Measurements from ENCODE around the gene OAS3.
"Not testable (repeated sequence)": the region's sequence is repeated elsewhere in the genome, so short reads cannot be mapped to it uniquely, and the experiment has no call there.

Gene OAS3

GRCh38 chr12:112980491-112981158 lies 42.4 kb downstream of the OAS3 start:
- no peak for DNase-seq (ENCODE audit: low read depth in 2 of 2)

GRCh38 chr12:112985642-112986290 lies 47.5 kb downstream of the OAS3 start:
- DNase-seq (ENCODE audit: low read depth in 2 of 2): no peak

DNA sequence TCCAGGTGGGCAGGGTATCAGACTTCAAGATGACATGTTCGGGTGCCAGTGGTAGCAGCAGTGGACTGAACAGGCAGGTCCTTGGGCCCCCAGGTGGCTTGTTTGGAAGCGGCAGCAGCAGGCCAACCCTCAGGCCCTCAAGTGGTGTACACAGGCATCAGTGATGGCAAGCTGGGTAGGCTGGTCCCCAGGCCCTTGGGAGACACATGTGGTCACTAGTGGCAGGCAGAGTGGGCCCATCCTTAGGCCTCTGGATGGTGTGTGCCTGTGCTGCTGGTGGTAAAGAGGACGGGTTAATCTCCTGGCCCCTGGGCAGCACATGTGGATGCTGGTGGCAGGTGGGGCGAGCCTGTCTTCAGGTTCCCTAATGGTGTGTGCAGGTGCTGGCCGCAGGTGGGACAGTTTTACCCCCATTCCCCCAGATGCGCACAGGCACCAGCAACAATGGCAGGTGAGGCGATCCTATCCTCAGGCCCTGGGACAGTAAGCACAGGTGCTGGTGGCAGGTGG lies 48.1 kb downstream of the OAS3 start:
- no peak for DNase-seq (ENCODE audit: low read depth in 2 of 2)

- DNase-seq (ENCODE audit: low read depth in 2 of 2): no peak
Measured at GRCh38 chr12:112987561-112987960, 49.3 kb downstream of the OAS3 start.

DNA sequence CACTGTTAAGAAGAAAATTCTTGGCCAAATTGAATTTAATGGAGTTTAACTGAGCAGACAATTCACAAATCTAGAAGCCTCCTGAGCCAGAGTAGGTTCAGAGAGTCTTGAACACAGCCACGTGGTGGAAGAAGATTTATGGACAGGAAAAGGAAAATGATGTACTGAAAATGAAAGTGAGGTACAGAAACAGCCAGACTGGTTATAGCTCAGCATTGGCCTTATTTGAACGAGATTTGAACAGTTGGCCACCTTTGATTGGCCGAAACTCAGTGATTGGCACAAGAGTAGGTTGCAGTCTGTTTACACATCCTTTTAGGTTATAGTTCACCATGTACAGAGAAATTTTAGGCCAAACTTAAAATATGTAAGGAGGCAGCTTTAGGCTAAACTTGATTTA lies 50.0 kb downstream of the OAS3 start:
- no peak for DNase-seq (ENCODE audit: low read depth in 2 of 2)

DNA sequence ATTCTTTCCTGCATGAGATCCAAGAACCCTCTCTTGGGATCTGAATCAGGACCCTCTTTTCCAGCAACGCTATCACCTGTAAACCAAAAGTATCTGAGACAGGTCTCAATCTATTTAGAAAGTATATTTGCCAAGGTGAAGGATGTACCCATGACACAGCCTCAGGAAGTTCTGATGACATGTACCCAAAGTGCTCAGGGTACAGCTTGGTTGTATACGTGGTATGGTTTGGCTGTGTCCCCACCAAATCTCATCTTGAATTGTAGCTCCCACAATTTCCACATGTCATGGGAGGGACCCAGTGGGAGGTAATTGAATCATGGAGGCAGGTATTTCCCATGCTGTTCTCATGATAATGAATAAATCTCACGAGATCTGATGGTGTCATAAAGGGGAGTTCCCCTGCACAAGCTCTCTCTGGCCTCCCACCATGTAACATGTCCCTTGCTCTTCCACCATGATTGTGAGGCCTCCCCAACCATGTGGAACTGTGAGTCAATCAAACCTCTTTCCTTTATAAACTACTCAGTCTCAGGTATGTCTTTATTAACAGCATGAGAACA lies 50.6 kb downstream of the OAS3 start:
- DNase-seq (ENCODE audit: low read depth in 2 of 2): not testable (repeated sequence)

DNA sequence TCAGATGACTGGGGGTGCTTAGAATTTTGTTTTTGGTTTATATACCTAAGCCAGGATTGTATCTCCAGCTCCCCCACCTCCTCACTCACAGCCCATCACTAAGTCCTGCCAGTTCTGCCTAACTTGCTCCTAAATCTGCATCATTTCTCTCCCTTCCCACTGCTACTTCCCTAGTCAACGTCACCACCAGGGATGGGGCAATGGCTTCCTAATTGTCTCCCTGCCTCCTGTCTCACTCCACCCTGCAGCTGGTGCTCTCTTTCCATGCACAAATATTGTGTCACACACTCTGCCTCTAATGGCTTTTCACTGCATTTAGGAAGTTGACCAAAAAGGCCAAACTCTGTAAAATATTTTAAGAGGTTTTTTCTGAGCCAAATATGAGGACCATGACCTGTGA lies 51.5 kb downstream of the OAS3 start:
- DNase-seq (ENCODE audit: low read depth in 2 of 2): no peak

- DNase-seq (ENCODE audit: low read depth in 2 of 2): peak in 1 of 2 donors; percentile 32
Measured at GRCh38 chr12:112992541-112993398, 54.5 kb downstream of the OAS3 start.

DNA sequence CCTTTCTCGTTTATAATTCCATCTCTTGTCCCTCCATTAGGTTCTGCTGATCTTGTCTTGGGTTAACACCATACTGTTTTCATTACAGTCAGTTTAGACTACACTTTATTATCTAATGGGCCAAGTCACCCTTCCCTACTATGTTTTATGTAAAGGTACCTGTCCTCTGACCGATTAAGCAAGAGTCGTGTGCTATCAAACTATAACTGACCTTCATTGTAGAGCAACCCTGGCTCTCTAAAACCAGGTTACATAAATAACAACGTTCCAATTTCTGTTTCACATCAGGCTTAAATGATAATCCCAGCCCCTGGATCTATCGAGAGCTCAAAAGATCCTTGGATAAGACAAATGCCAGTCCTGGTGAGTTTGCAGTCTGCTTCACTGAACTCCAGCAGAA lies 56.7 kb downstream of the OAS3 start:
- no peak for DNase-seq (ENCODE audit: low read depth in 2 of 2)

DNA sequence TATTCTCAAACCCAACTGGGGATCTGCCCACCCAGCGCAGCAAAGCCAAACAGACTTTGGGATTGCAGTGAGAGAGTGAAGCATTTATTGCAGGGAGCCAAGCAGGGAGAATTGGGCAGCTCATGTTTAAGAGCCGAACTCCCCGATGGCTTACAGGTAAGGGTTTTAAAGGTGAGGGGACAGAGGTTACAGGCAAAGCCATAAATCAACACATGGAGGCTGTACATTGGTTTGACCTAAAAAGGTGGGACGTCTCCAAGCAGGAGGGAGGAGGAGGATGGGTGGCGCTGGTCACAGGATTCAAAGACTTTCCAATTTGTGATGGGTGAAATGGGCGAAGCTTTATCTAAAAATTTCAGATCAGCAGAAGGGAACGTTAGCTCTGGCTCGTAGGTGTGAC lies 58.2 kb downstream of the OAS3 start:
- DNase-seq (ENCODE audit: low read depth in 2 of 2): no peak

DNA sequence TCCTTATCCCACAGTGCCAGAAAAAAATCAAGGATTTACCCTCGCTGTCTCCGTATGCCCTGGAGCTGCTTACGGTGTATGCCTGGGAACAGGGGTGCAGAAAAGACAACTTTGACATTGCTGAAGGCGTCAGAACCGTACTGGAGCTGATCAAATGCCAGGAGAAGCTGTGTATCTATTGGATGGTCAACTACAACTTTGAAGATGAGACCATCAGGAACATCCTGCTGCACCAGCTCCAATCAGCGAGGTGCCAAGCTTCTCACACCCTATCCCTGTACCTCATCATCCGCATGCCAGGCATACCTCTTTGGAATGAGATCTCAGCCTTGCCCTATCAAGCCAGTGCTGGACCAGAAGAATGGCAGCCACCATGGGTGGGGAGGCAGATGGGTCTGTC lies 59.2 kb downstream of the OAS3 start:
- DNase-seq (ENCODE audit: low read depth in 2 of 2): no peak

DNA sequence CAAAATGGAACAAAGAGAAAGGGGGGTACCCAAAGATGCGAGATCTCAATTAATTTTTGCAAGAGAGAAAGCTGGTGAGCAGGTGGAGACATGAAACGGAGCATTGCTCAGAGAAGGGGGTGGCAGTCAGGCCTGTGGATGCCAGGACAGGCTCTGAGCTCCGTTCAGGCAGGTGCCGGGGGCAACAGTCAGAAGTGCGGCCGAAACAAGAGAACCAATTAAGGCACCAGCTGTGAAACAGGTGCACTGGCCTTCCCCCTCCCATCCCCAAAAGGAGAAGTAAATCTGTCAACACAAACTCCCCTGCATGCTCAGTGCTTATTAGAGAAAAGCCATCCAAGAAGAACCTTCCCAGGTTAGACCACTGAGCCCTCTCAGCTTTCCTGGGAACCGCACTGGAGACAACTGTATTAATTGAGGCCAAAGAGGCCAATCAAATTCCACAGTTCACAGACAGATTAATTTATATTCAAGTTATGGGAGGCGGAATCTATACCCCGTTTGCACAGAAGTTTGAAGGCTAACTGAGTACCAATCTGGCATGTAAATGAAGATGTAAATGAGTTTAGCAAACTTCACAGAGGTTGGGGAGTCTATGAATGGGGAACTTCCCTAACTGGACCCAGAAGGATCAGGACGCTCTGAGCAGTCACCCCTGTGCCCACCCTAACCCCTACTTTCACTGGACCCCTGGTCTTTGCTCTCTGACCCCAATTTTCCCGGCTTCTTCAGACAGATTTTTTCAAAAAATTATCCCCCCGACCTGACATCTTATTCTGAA lies 60.9 kb downstream of the OAS3 start:
- no peak for DNase-seq (ENCODE audit: low read depth in 2 of 2)

DNA sequence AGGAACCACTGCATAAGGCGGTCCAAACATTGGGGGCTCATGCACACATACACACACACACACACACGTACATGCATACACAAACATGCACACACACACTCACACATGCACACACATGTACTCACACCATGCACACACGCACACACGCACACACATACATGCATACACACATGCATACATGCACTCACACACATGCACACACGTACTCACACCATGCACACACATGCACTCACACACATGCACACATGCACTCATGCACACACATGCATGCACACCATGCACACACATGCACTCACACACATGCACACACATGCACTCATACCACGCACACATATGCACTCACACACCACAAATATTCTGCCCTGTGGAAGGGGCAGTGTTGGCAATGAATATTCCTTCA lies 62.2 kb downstream of the OAS3 start:
- DNase-seq (ENCODE audit: low read depth in 2 of 2): no peak

- DNase-seq (ENCODE audit: low read depth in 2 of 2): no peak
Measured at GRCh38 chr12:113002155-113002554, 63.9 kb downstream of the OAS3 start.

DNA sequence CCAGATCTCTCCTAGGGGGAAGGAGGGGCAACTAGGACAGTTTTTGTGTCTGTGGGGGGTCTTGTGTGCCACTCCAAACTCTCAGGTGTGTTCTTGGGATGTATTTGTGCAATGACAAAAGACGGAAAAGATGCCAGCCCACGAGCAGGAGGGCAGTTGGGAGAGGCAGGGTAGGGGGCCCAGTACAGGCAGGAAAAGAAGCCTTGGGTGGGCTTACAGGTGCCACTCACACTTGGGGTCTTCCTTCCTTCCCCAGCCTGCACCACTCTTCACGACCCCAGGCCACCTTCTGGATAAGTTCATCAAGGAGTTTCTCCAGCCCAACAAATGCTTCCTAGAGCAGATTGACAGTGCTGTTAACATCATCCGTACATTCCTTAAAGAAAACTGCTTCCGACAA lies 64.4 kb downstream of the OAS3 start:
- no peak for DNase-seq (ENCODE audit: low read depth in 2 of 2)

- no peak for DNase-seq (ENCODE audit: low read depth in 2 of 2)
Measured at GRCh38 chr12:113003636-113004035, 65.4 kb downstream of the OAS3 start.

DNA sequence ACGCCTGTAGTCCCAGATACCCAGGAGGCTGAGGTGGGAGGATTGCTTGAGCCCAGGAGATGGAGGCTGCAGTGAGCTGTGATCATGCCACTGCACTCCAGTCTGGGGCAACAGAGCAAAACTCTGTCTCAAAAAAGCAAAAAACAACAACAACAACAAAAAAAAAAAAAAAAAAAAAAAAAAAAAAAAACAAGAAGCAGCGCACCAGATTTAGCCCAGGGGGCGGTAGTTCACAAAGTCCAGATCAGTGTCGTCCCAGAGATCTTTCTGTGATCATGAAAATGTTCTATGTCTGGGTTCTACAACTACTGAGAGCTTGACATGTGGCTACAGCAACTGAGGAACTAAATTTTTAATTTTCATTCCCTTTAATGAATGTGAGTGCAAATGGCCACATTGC lies 67.5 kb downstream of the OAS3 start:
- no peak for DNase-seq (ENCODE audit: low read depth in 2 of 2)

DNA sequence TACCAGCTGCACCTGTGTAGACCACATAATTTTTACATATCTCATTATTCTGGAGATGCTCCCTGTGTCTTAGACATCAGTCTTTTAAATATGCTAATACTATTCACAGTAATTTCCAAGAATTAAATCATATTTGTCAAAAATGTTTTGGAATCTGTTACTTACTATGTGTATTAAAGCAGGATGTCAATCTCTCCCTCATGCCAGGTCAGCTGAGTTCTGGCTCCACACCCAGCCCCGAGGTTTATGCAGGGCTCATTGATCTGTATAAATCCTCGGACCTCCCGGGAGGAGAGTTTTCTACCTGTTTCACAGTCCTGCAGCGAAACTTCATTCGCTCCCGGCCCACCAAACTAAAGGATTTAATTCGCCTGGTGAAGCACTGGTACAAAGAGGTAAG lies 67.9 kb downstream of the OAS3 start:
- DNase-seq (ENCODE audit: low read depth in 2 of 2): no peak

- no peak for DNase-seq (ENCODE audit: low read depth in 2 of 2)
Measured at GRCh38 chr12:113006641-113007040, 68.4 kb downstream of the OAS3 start.

DNA sequence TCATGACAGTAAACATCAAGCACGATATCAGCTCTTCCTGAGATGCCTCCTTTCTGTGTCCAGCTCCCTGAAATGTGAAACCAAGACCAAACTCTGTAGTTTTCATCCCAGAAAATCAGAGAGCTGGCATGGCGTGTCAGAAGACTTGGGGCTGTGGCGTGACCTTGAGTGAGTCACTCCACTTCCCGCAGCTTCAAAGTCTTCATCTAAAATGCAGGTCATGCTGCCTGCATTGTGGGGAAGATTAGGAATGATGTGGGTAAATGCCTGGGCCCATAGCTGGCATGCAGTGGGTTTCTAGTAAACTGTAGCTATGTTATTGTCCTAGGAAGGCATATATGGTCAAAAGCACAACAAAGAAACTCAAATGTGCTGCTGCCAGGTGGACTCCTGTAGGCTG lies 68.9 kb downstream of the OAS3 start:
- DNase-seq (ENCODE audit: low read depth in 2 of 2): no peak

DNA sequence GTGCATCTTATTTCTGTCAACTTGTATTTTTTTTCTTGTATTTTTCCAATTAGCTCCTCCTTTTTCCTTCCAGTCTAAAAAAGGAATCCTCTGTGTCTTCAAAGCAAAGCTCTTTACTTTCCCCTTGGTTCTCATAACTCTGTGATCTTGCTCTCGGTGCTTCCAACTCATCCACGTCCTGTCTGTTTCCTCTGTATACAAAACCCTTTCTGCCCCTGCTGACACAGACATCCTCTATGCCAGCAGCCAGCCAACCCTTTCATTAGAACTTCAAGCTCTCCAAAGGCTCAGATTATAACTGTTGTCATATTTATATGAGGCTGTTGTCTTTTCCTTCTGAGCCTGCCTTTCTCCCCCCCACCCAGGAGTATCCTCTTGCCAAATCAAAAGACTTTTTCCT lies 72.4 kb downstream of the OAS3 start:
- DNase-seq (ENCODE audit: low read depth in 2 of 2): no peak

DNA sequence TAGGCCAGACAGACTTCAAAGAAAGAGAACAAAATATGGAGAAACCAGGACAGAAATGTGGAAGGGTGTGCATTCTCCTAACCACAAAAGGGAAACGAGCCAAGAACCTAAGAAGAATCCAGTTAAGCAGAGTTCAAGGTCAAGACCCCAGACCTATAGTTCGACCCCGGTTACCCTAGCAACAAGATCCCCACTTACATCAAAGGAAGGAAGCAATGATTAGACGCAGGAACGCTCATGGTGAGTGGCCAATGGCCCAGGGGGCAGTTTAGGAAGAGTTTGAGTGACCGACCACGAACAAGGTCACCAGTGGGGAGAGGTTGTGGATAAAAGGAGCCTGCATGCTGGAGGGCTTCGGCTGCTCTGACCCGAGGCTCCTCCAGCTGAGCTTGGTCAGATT lies 76.3 kb downstream of the OAS3 start:
- DNase-seq (ENCODE audit: low read depth in 2 of 2): no peak
